Measurements from ENCODE around the gene SNRK.

SNRK gene

GRCh38 chr3:43270078-43270477 lies 16.3 kb upstream of the SNRK start:
- no peak for DNase-seq

- no peak for DNase-seq
Observed at GRCh38 chr3:43273416-43273815, 12.9 kb upstream of the SNRK start.

GRCh38 chr3:43279082-43279481 lies 7.3 kb upstream of the SNRK start:
- DNase-seq, result no peak

GRCh38 chr3:43279532-43279931 lies 6.8 kb upstream of the SNRK start:
- DNase-seq, result no peak

GRCh38 chr3:43281020-43281419 lies 5.3 kb upstream of the SNRK start:
- DNase-seq, result no peak

GRCh38 chr3:43284171-43284570 lies 2.2 kb upstream of the SNRK start:
- DNase-seq, result no peak

GRCh38 chr3:43285644-43286043 lies 696 bp upstream of the SNRK start:
- no peak for DNase-seq

- no peak for DNase-seq
Observed at GRCh38 chr3:43286841-43287499, 630 bp downstream of the SNRK start.

GRCh38 chr3:43287500-43287873 lies 1.1 kb downstream of the SNRK start:
- DNase-seq, result no peak

- DNase-seq, result no peak
Observed at GRCh38 chr3:43288366-43288765, 2.0 kb downstream of the SNRK start.

- no peak for DNase-seq
Observed at GRCh38 chr3:43288850-43289249, 2.5 kb downstream of the SNRK start.

- DNase-seq, result no peak
Observed at GRCh38 chr3:43289401-43289800, 3.1 kb downstream of the SNRK start.

GRCh38 chr3:43289841-43290470 lies 3.6 kb downstream of the SNRK start:
- no peak for DNase-seq

- DNase-seq, result no peak
Observed at GRCh38 chr3:43290956-43291355, 4.6 kb downstream of the SNRK start.

GRCh38 chr3:43291546-43291945 lies 5.2 kb downstream of the SNRK start:
- DNase-seq, result no peak

- DNase-seq, result no peak
Observed at GRCh38 chr3:43294975-43295374, 8.6 kb downstream of the SNRK start.

- DNase-seq, result no peak
Observed at GRCh38 chr3:43296565-43296964, 10.2 kb downstream of the SNRK start.

- no peak for DNase-seq
Observed at GRCh38 chr3:43298292-43298691, 12.0 kb downstream of the SNRK start.

GRCh38 chr3:43298761-43299160 lies 12.4 kb downstream of the SNRK start:
- no peak for DNase-seq

- DNase-seq, result no peak
Observed at GRCh38 chr3:43302116-43302880, 16.0 kb downstream of the SNRK start.

- DNase-seq, result no peak
Observed at GRCh38 chr3:43304126-43304525, 17.8 kb downstream of the SNRK start.

- no peak for DNase-seq
Observed at GRCh38 chr3:43307226-43307625, 20.9 kb downstream of the SNRK start.

- no peak for DNase-seq
Observed at GRCh38 chr3:43307649-43308048, 21.3 kb downstream of the SNRK start.
